Left kidney (tissue), 8 donors: ENCODE results near the gene ZSCAN1. TPM values are rescaled to one million over a fixed set of nuclear protein-coding genes. Genes with fewer than 3 reads are reported as not detected.
"Not testable (repeated sequence)": the region's sequence is repeated elsewhere in the genome, so short reads cannot be mapped to it uniquely, and the experiment has no call there.

ENCODE experiments used
- DNase-seq: peaks from one replicate; pipeline ENCODE4 v3.0.0-alpha.2; 2013
- long read RNA-seq, 8 donors: transcript quantifications; one replicate each; lab custom pipeline, GENCODE V29; 2026
- polyA plus RNA-seq: library from polyadenylated mRNA; unstranded; fragments of 120-200 nt; gene quantifications from one replicate; pipeline ENCODE4 v1.2.1, GENCODE V29; 2013; ENCODE audit not compliant: insufficient read length

ZSCAN1 gene
- 4.0 TPM for polyA plus RNA-seq
- long read RNA-seq, donor 1, transcript ZSCAN1-203 (3 exons, 813 nt) = major isoform, 5 of 5 reads
- long read RNA-seq, donor 1, partial matches to known transcripts = 0 of 5 reads
- long read RNA-seq, donor 1, other reads (novel, unspliced or antisense) = 0 of 5 reads
- long read RNA-seq, donor 2, partial matches to known transcripts = 0 of 4 reads
- long read RNA-seq, donor 2, other reads (novel, unspliced or antisense) = 0 of 4 reads
- long read RNA-seq, donor 3, partial matches to known transcripts = 0 of 1 reads
- long read RNA-seq, donor 3, other reads (novel, unspliced or antisense) = 0 of 1 reads
- long read RNA-seq, donor 4, partial matches to known transcripts = 0 of 2 reads
- long read RNA-seq, donor 4, other reads (novel, unspliced or antisense) = 0 of 2 reads
- long read RNA-seq, donor 5, transcript ZSCAN1-203 (3 exons, 813 nt) = major isoform, 9 of 9 reads
- long read RNA-seq, donor 5, partial matches to known transcripts = 0 of 9 reads
- long read RNA-seq, donor 5, other reads (novel, unspliced or antisense) = 0 of 9 reads
- long read RNA-seq, donor 6, transcript ZSCAN1-203 (3 exons, 813 nt) = major isoform, 6 of 13 reads
- long read RNA-seq, donor 6, partial matches to known transcripts = 7 of 13 reads
- long read RNA-seq, donor 6, other reads (novel, unspliced or antisense) = 0 of 13 reads
- long read RNA-seq, donor 7, transcript ZSCAN1-203 (3 exons, 813 nt) = major isoform, 6 of 16 reads
- long read RNA-seq, donor 7, partial matches to known transcripts = 10 of 16 reads
- long read RNA-seq, donor 7, other reads (novel, unspliced or antisense) = 0 of 16 reads
- long read RNA-seq, donor 8 = 0 reads

GRCh38 chr19:58033741-58034476, at the start of gene ZSCAN1:
Gene ZSCAN1 (plus strand): TSS chr19:58034025. CDS start chr19:58037837, 3,812 bp downstream.
- peak; percentile 96 for DNase-seq

- no peak for DNase-seq
Measured at GRCh38 chr19:57992841-57993240, 41.0 kb upstream of the ZSCAN1 start.

- no peak for DNase-seq
Measured at GRCh38 chr19:58000677-58001076, 33.1 kb upstream of the ZSCAN1 start.

- DNase-seq = no peak
Measured at GRCh38 chr19:58001895-58002369, 31.9 kb upstream of the ZSCAN1 start.

GRCh38 chr19:58002384-58003173, 31.2 kb upstream of the ZSCAN1 start, which contains the start of gene ZNF606:
Gene ZNF606 (minus strand): TSS chr19:58002820. CDS start chr19:58001319, 1,501 bp downstream.
- peak; percentile 83 for DNase-seq

GRCh38 chr19:58003174-58003828, 30.5 kb upstream of the ZSCAN1 start:
- peak; percentile 19 for DNase-seq

GRCh38 chr19:58007285-58007684, 26.5 kb upstream of the ZSCAN1 start:
- no peak for DNase-seq

- DNase-seq = not testable (repeated sequence)
Measured at GRCh38 chr19:58008877-58009276, 24.9 kb upstream of the ZSCAN1 start.

- no peak for DNase-seq
Measured at GRCh38 chr19:58009301-58009665, 24.5 kb upstream of the ZSCAN1 start.

GRCh38 chr19:58009666-58010301, 24.0 kb upstream of the ZSCAN1 start:
- DNase-seq = peak; percentile 94

GRCh38 chr19:58010507-58010906, 23.3 kb upstream of the ZSCAN1 start:
- no peak for DNase-seq

- no peak for DNase-seq
Measured at GRCh38 chr19:58014141-58014540, 19.7 kb upstream of the ZSCAN1 start.

- no peak for DNase-seq
Measured at GRCh38 chr19:58020129-58020528, 13.7 kb upstream of the ZSCAN1 start.

- peak; percentile 88 for DNase-seq
Measured at GRCh38 chr19:58021541-58022282, 12.1 kb upstream of the ZSCAN1 start.

- DNase-seq = no peak
Measured at GRCh38 chr19:58022283-58022660, 11.6 kb upstream of the ZSCAN1 start.

GRCh38 chr19:58024661-58025060, 9.2 kb upstream of the ZSCAN1 start:
- DNase-seq = no peak

GRCh38 chr19:58034477-58034793, 610 bp downstream of the ZSCAN1 start:
- DNase-seq = no peak

GRCh38 chr19:58035863-58036262, 2.0 kb downstream of the ZSCAN1 start:
- DNase-seq = no peak

- no peak for DNase-seq
Measured at GRCh38 chr19:58037927-58038687, 4.3 kb downstream of the ZSCAN1 start.
